ENCODE data around the gene PLA2G4A.

DNA sequence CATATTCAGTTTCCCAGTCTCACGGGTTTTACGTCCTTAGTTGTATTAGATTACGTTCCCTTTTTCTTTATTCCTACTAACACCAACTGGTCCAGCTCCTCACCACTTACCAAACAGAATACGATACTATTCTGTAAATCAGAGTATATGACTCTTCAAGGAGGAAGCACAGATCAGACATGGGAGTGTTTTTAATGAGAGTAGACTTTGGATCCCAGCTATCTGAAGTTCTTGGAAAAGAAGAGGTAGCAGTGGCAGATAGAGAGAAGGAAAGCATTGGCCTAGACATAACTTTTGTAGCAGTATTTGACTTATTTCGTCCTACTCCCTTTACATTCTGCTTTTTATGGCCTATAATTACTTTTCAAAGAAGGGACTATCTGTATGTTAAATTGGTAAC lies 24.1 kb upstream of the PLA2G4A start:
- TF ChIP-seq, protein P1, sequence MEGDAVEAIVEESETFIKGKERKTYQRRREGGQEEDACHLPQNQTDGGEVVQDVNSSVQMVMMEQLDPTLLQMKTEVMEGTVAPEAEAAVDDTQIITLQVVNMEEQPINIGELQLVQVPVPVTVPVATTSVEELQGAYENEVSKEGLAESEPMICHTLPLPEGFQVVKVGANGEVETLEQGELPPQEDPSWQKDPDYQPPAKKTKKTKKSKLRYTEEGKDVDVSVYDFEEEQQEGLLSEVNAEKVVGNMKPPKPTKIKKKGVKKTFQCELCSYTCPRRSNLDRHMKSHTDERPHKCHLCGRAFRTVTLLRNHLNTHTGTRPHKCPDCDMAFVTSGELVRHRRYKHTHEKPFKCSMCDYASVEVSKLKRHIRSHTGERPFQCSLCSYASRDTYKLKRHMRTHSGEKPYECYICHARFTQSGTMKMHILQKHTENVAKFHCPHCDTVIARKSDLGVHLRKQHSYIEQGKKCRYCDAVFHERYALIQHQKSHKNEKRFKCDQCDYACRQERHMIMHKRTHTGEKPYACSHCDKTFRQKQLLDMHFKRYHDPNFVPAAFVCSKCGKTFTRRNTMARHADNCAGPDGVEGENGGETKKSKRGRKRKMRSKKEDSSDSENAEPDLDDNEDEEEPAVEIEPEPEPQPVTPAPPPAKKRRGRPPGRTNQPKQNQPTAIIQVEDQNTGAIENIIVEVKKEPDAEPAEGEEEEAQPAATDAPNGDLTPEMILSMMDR (IDR thresholded peaks at IDR 0.05; ENCODE audit: low read length), result no peak
- no peak for TF ChIP-seq EZH2 (IDR thresholded peaks at IDR 0.05; ENCODE audit: borderline replicate concordance, low read length)

Data from OCI-LY1 (cell line).